HG03469 (cell line): ENCODE results near the gene TOM1L2.

Experiments used
- ATAC-seq: cut with Tn5 transposase; IDR thresholded peaks from one replicate; pipeline ENCODE4 v1.9.1; 2021; ENCODE audit warnings: mild to moderate bottlenecking, moderate library complexity, moderate number of reproducible peaks; ENCODE audit not compliant: unreplicated experiment

Gene TOM1L2

GRCh38 chr17:17902376-17902775, 69.8 kb downstream of the TOM1L2 start:
- no peak for ATAC-seq

GRCh38 chr17:17900615-17901520, 71.3 kb downstream of the TOM1L2 start:
- no peak for ATAC-seq

DNA sequence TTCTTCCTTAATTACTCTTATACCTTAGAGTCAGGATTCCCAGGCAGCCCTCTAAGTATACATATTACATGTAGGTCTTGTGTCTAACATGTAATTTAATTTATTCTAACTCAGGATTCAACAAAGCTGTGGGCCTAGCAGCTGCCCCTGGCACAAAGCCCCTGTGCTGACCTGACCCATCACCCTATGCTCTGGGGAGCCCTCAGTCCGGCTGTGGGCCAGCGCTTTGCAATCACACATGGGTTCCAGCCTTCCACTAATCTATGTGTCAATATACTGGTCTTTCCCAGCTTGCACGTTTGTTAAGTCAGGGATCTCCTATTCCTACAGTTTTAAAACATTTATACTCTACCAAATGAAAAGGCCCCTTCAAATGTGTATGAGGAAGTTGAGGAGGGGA, 72.7 kb downstream of the TOM1L2 start:
- ATAC-seq, result no peak

DNA sequence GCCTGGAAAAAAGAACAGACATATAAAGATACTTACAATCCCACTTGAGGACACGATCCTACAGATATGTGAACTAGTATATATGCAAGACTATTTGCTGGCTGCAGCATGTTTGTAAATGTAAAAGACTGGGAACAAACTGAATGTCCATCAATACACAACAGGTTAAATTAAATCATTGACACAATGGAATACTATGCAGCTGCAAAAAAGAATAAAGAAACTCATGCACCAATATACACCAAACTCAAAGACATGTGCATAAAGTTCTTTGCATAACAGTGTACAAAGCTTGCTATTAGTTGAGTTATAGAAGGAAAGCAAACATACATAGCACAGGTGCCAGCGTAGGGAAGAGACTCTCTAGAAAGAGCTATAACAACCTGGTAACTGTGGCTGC, 73.5 kb downstream of the TOM1L2 start:
- ATAC-seq, result no peak

GRCh38 chr17:17897442-17897841, 74.8 kb downstream of the TOM1L2 start:
- no peak for ATAC-seq

DNA sequence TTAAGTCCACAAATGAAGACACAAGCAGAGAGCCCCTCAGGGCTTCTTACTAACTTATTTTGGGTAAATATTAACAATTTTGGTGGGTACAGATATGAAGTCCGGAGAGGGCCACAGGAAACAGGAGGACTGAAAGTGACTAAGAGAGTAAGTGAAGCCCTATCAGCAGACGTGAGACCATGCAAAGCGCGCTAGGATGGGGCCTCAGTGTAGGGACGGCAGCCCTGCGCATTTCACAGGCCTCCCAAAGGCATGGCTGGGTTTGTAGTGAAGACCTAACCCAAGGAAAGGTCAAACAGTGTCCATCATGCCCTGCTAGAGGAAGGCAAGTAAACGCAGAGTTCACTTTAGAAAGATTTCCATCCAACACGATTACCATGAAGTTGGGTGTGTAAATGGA, 75.5 kb downstream of the TOM1L2 start:
- no peak for ATAC-seq

- no peak for ATAC-seq
Measured at GRCh38 chr17:17893801-17894644, 78.2 kb downstream of the TOM1L2 start.

DNA sequence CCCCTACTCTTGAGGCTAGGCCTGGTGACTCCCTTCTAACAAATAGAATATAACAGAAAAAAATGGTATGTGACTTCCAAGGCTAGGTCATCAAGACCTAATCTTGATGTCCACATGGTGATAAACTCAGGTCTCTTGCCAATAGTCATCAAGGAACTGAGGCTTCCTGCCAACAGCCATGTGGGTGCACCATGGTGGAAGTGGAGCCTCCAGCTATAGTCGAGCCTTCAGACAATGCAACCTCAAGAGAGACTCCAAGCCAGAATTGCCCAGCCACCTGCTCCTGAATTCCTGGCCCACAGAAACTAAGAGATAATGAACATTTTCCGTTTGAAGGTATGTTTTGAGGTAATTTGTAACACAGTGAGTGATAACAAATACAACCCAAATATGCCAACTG, 79.5 kb downstream of the TOM1L2 start:
- ATAC-seq, result no peak

DNA sequence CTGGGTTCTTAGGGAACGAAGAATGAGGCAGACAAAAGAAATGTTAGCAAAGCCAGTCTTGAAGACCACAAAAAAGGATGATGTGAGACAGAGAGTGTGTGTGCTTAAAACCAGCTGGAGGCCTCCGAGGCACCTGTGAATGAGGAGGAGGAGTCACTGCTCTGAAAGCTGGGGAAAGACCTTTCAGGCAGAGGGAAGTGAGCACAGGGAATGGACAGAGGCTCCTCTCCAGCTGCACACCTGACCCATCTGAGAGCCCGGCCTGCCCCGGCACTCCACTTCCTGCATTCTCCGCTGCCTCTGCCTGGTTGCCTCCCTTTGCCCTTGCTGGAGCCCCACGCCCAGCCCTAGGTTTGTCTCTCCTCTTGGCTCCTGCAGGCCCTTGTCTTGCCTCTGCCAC, 80.2 kb downstream of the TOM1L2 start:
- no peak for ATAC-seq

DNA sequence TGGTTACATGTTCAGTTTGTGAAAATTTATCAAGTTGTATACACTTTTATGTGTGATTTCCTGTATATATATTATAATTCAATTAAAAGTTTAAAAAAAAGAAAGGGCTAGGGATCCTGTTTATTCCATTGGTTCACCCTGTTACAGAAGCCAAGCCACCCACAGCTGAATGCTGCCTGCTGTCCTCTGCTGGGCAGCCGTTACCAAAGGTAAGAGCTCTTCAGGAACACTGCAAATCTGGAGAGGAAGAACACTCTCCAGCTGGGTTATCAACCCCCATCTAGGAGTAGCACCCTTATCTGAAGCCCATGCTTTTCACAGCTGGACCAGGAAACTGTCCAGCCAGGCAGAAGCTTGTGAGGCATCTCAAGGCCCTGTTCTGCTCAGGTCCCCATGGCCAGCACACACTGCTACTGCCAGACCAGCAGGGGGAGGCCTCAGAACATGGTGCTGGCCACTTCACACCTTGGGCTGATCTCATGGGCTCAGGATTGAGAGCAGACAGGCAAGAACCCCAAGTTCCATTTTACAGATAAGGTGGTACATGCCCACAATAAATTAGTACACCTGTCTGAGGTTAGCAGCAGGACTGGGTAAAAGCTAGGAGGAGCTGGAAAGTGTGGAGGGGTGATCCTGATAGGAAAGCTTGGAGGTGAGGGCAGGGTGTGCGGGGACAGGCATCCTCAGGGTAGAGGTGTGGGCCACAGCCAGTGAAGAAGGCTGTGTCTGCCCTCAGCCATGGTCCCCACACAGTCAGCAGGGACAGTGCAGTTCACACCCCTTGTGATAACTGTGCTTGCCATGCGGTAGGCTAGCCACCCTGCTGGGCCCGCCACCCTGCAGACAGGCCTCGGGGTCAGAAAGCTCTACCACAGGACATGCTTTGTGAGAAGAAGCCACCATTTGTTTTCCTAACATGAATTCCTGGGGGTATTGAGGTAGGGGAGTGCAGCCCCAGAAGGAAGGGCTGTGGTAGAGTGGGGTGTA, 81.1 kb downstream of the TOM1L2 start:
- no peak for ATAC-seq

- ATAC-seq, result no peak
Measured at GRCh38 chr17:17889922-17890321, 82.3 kb downstream of the TOM1L2 start.

DNA sequence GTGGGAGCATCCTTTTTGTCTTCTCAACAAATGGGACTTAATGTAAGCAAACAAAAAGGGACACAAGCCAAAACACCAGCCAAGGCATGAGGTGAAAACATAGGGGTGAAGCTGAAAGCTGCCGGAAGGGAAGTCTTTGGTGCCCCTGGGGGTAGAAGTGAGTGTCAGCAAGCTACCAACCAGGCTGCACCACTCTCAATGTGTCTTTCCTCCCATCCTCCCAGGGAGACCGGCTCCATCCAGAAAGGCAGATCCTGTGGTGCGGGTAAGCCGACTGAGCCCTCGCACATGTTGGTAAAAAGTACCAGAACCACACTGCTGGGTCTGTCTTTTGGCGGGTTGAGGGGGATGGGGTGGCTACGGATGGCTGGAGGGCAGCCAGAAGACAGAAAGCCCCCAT, 83.4 kb downstream of the TOM1L2 start:
- ATAC-seq, result no peak

GRCh38 chr17:17888371-17888770, 83.8 kb downstream of the TOM1L2 start:
- no peak for ATAC-seq

DNA sequence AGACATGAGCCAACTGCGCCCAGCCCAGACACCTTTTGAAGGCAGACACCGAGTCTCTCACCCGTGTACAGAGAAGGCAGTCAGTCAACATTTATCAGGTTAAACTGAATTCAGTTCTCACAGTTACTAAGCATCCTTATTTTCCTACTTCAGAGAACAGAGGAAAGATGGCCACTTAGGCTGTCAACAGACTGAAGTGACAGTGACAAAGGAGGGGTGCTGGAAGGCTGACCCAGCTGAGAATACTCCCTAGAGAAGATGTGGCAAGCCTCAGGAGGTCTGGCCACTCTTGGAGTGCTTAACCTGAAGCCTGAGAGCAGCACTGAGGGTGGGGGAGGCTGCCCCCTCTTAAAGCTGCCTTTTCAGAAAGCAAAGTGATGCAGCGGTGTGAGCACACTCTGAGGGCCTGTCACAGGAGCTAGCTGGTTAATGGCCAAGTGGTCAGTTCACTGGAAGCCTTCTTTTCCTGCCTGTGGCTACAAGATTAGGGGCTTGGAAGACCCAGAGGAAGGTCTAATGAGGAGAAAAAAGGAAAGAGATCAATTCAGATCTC, 84.4 kb downstream of the TOM1L2 start:
- no peak for ATAC-seq

- no peak for ATAC-seq
Measured at GRCh38 chr17:17886726-17887125, 85.5 kb downstream of the TOM1L2 start.

DNA sequence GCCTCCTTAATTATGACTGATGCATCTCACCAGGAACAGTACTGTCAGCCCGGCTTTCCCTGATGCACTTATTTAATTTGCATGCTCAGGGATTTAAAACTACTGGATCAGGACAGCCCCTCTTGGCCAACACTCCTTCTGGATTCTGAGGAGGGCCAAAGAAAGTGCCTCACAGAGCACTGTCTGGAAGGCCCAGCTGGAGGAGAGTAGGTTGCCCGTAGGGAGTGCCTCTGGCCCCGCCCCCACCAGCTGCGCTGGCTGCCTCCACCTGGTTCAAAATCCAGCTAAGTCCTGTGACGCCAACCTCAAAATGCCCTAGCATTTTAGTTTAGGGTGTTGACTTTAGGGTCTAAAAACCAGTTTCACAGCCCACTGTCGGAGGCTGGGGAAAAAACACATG, 86.0 kb downstream of the TOM1L2 start:
- ATAC-seq, result no peak

- no peak for ATAC-seq
Measured at GRCh38 chr17:17884391-17885357, 87.5 kb downstream of the TOM1L2 start.

DNA sequence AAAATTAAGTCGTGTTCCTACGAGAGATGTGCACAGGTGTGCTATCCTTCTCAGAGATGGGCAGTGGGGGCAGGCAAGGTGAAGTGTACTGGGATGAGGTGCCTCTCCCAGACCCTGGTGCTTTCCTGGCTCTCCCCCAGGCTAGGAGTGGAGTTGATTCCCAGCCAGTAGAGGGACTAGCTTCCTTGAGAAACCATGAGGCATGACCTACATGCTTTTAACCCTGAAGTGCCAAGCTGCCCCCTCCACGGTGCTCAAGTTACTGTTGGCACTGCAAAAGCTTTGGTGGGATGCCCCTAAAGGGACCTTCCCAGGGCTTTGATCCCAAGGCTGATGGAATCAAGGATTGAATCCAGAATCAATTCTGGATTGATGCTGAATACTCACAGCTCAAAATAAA, 88.4 kb downstream of the TOM1L2 start:
- no peak for ATAC-seq

- no peak for ATAC-seq
Measured at GRCh38 chr17:17882082-17882581, 90.1 kb downstream of the TOM1L2 start.
